Nephron (organoid): ENCODE data around the gene NAXD.
"Not testable (repeated sequence)": the region's sequence is repeated elsewhere in the genome, so short reads cannot be mapped to it uniquely, and the experiment has no call there.

Source experiments
- H3K27ac Mint-ChIP-seq, 3 experiments: 2 replicates each; pipeline ENCODE4 v1.8.0; 2020; ENCODE audit warnings: mixed read lengths in 3 of 3, mild to moderate bottlenecking in 2 of 3, moderate library complexity in 1 of 3
- H3K27me3 Mint-ChIP-seq: 2 replicates; pipeline ENCODE4 v1.8.0; 2021; ENCODE audit warnings: low read depth, mild to moderate bottlenecking, moderate library complexity, mixed read lengths
- H3K36me3 Mint-ChIP-seq: 2 replicates; pipeline ENCODE4 v1.8.0; 2020; ENCODE audit warnings: low read depth, mixed read lengths
- H3K4me1 Mint-ChIP-seq: 2 replicates; pipeline ENCODE4 v1.8.0; 2020; ENCODE audit warnings: mixed read lengths
- H3K4me3 Mint-ChIP-seq, 3 experiments: 2 replicates each; pipeline ENCODE4 v1.8.0; 2020; ENCODE audit warnings: mild to moderate bottlenecking in 3 of 3, mixed read lengths in 3 of 3, moderate library complexity in 2 of 3
- H3K9me3 Mint-ChIP-seq: 2 replicates; pipeline ENCODE4 v1.8.0; 2020; ENCODE audit warnings: mixed read lengths
- CTCF ChIP-seq, 3 experiments: fragments of 200-600 bp; sonication (generic); IDR thresholded peaks; one replicate each; pipeline ENCODE4 v1.5.0; 2021; ENCODE audit warnings: antibody characterized with exemption in 3 of 3; ENCODE audit not compliant: unreplicated experiment in 3 of 3

Gene NAXD

DNA sequence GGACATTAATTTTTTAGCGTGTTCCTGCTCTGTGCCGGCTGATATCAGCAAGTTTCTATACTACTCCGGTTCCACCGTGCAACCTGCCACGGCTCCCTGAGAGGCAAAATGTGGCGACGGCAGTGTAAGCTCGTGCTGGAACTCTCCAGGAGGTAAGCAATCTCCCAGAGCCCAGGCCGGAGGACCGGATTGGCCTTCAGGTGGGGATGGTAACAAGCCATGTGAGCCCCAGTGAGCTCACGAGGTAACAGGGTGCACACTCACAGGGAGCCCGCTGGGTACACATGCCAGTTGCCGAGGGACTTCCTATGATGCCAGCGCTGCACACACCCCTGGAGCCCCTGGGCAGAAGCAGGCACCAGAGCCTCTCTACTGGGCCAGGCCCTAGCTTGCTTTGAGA, 38.5 kb downstream of the NAXD start:
- no peak for TF ChIP-seq CTCF (IDR thresholded peaks at IDR 0.05; ENCODE audit: unreplicated experiment in 3 of 3)
- Mint-ChIP-seq H3K4me1 (no peaks in the 10 kb centered on the region), H3K9me3 (peaks cover 14% of the 10 kb centered on the region), H3K27me3 (no peaks in the 10 kb centered on the region), H3K27ac (no peak overlapping the region), H3K4me3 (no peak overlapping the region), H3K36me3 (peaks cover 66% of the 10 kb centered on the region)

- H3K27me3 Mint-ChIP-seq, result no peaks in the 10 kb centered on the region
Observed at GRCh38 chr13:110657196-110657595, 41.9 kb downstream of the NAXD start.

GRCh38 chr13:110658218-110658911, 43.0 kb downstream of the NAXD start:
- H3K27me3 Mint-ChIP-seq, H3K4me3 Mint-ChIP-seq, H3K27ac Mint-ChIP-seq, H3K4me1 Mint-ChIP-seq: not testable (repeated sequence)
- Mint-ChIP-seq H3K9me3 (peaks cover 47% of the 10 kb centered on the region), H3K36me3 (peaks cover 89% of the 10 kb centered on the region)

More at GRCh38 chr13:110657196-110657595, 41.9 kb downstream of the NAXD start:
- H3K9me3 Mint-ChIP-seq, result peaks cover 38% of the 10 kb centered on the region
- no peak overlapping the region for H3K27ac Mint-ChIP-seq
- H3K4me1 Mint-ChIP-seq, result no peaks in the 10 kb centered on the region
- H3K36me3 Mint-ChIP-seq, result peaks cover 80% of the 10 kb centered on the region
- TF ChIP-seq CTCF (IDR thresholded peaks at IDR 0.05; ENCODE audit: unreplicated experiment in 3 of 3), result no peak
- H3K4me3 Mint-ChIP-seq, result no peak overlapping the region

GRCh38 chr13:110661256-110661655, 45.9 kb downstream of the NAXD start:
- Mint-ChIP-seq H3K27ac (no peak overlapping the region), H3K36me3 (peaks cover 94% of the 10 kb centered on the region), H3K4me3 (no peak overlapping the region), H3K4me1 (no peaks in the 10 kb centered on the region), H3K9me3 (peaks cover 49% of the 10 kb centered on the region), H3K27me3 (no peaks in the 10 kb centered on the region)
- no peak for TF ChIP-seq CTCF (IDR thresholded peaks at IDR 0.05; ENCODE audit: unreplicated experiment in 3 of 3)

DNA sequence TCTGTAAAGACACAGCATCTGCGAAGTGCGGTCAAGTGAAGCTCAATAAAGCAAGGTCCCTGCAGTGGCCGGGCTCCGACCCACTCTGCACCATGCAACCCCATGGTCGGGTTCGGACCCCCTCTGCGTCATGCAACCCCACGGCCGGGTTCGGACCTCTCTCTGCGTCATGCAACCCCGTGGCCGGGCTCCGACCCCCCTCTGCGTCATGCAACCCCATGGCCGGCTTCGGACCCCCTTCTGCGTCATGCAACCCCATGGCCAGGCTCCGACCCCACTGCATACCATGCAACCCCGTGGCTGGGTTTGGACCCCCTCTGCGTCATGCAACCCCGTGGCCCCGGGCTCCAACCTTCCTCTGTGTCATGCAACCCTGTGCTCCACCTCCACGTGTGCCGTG, 46.7 kb downstream of the NAXD start:
- Mint-ChIP-seq H3K36me3 (peaks cover 97% of the 10 kb centered on the region), H3K4me1 (no peaks in the 10 kb centered on the region), H3K4me3 (no peak overlapping the region), H3K27ac (no peak overlapping the region), H3K9me3 (peaks cover 48% of the 10 kb centered on the region), H3K27me3 (no peaks in the 10 kb centered on the region)
- TF ChIP-seq CTCF (IDR thresholded peaks at IDR 0.05; ENCODE audit: unreplicated experiment in 3 of 3), result no peak

DNA sequence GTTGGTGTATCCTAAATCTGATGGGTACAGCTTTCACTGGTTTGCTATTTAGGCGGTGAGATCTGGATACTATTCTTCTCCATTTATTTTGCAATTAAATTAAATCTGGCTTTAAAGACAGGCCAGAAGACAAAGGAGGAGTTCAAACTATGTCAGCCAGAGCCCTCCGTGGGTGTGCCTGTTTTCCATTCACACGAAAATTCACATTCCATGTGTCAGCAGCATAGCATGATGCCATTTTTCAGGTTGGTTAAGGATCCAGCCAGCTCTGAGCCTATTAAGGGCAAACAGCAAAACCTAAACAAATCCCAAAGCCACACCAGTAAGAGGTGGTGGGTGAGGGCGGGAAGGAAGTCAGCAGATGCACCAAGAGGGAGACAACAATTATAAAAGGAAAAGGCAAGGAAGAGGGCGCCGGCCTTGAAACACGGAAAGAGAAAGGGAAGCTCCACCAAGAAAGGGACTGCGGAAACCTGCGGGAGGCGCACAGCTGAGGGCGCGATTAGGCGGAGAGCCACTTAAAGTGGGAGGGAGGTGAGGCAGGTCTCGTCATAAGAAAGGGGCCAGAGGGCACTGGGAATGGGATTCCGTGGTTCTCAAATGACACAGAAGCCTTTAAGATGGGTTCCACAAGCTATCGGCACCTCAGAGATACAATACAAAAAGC, 47.6 kb downstream of the NAXD start:
- Mint-ChIP-seq H3K4me3 (no peak overlapping the region), H3K4me1 (no peaks in the 10 kb centered on the region), H3K27ac (no peak overlapping the region), H3K36me3 (peaks cover 97% of the 10 kb centered on the region), H3K27me3 (no peaks in the 10 kb centered on the region), H3K9me3 (peaks cover 45% of the 10 kb centered on the region)
- no peak for TF ChIP-seq CTCF (IDR thresholded peaks at IDR 0.05; ENCODE audit: unreplicated experiment in 3 of 3)
